ENCODE results near the gene FUT3.

Gene FUT3

GRCh38 chr19:5805462-5806132 is 45.7 kb downstream of the FUT3 start:
- no peaks in the 10 kb centered on the region for H3K27me3 ChIP-seq (ENCODE audit: low read length)
- H3F3A ChIP-seq (ENCODE audit: insufficient read depth), result no peaks in the 10 kb centered on the region
- no peak overlapping the region for H3K9ac ChIP-seq (ENCODE audit: low read length)
- H2AFZ ChIP-seq (ENCODE audit: low read depth, low read length, severe bottlenecking), result no peak overlapping the region
- no peak overlapping the region for H3K4me2 ChIP-seq (ENCODE audit: low read depth, low read length, poor library complexity, severe bottlenecking)
- TF ChIP-seq, protein P1, sequence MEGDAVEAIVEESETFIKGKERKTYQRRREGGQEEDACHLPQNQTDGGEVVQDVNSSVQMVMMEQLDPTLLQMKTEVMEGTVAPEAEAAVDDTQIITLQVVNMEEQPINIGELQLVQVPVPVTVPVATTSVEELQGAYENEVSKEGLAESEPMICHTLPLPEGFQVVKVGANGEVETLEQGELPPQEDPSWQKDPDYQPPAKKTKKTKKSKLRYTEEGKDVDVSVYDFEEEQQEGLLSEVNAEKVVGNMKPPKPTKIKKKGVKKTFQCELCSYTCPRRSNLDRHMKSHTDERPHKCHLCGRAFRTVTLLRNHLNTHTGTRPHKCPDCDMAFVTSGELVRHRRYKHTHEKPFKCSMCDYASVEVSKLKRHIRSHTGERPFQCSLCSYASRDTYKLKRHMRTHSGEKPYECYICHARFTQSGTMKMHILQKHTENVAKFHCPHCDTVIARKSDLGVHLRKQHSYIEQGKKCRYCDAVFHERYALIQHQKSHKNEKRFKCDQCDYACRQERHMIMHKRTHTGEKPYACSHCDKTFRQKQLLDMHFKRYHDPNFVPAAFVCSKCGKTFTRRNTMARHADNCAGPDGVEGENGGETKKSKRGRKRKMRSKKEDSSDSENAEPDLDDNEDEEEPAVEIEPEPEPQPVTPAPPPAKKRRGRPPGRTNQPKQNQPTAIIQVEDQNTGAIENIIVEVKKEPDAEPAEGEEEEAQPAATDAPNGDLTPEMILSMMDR (IDR thresholded peaks at IDR 0.05; ENCODE audit: insufficient read depth, low read length, poor library complexity, severe bottlenecking), result peak; percentile 41
- TF ChIP-seq EZH2phosphoT487 (conservative IDR thresholded peaks at IDR 0.05; ENCODE audit: low read length), result no peak
- no peak overlapping the region for H3K4me3 ChIP-seq (ENCODE audit: insufficient read depth, low read length, poor library complexity, severe bottlenecking)
- H3K9me3 ChIP-seq (ENCODE audit: insufficient read depth, low read length), result no peaks in the 10 kb centered on the region
- no peaks in the 10 kb centered on the region for H3K36me3 ChIP-seq (ENCODE audit: low read length)
- no peaks in the 10 kb centered on the region for H3K79me2 ChIP-seq (ENCODE audit: insufficient read depth, low read length)
- H3K9me2 ChIP-seq (replicated peaks; ENCODE audit: insufficient read depth, low read length), result no peaks in the 10 kb centered on the region
- H3K27ac ChIP-seq (ENCODE audit: low read depth, low read length), result no peak overlapping the region
- H4K20me1 ChIP-seq (ENCODE audit: low read depth, low read length), result no peaks in the 10 kb centered on the region

DNA sequence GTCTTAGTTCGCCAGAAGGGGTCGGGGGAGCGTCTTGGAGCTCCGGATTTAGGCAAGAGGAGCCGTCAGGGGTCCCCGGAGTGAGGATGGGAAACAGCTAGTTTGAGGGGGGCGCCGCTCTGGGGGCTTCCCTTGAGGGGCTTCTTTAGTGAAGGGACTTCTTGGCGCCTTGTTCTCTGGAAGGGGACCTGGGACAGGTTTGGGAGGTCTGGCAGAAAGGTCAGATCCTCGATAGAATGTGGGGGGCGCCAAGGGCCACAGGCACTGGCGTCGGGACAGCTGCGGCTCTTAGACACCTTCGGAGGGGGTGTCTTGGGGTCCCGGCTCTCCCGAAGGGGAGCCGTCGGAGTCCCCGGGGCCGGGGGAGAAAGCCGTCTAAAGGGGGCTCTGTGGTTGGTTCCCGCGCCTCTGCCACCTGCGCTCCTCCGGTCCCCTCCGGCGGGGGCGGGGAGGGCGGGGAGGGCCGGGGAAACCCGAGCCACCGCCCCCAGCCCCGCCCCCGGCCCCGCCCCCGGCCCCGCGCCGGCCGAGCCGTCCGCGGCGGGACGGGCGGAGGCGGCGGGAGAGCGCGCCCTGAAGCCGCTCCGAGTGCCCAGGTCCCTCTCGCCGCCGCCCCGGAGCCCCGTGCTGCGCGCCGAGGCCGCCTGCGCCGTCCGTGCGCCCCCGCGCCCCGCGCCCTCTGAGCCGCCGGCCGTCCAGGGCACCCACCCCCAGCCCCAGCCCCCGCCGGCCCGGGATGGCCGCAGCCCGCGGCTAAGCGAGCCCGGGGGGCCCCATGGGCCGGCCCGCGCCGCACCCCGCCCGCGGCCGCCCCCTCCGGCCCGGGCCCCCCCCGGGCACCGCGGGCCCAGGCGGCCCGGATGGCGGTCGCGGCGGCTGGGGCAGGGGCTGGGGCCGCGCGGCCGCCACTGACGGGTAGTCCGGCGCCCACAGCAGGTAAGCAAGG is 46.5 kb downstream of the FUT3 start, which contains the start of gene NRTN:
TSS of gene NRTN (plus strand) at position 552 of the 946 bp plus-strand sequence. CDS start 19,099 bp downstream, outside the sequence.
- Histone ChIP-seq H3F3A (ENCODE audit: insufficient read depth) (no peaks in the 10 kb centered on the region), H3K9me2 (replicated peaks; ENCODE audit: insufficient read depth, low read length) (no peaks in the 10 kb centered on the region), H3K27me3 (ENCODE audit: low read length) (no peaks in the 10 kb centered on the region), H2AFZ (ENCODE audit: low read depth, low read length, severe bottlenecking) (peak within 1 kb of the TSS; percentile 77), H3K4me3 (ENCODE audit: insufficient read depth, low read length, poor library complexity, severe bottlenecking) (peak within 1 kb of the TSS; percentile 47), H4K20me1 (ENCODE audit: low read depth, low read length) (no peaks in the 10 kb centered on the region), H3K36me3 (ENCODE audit: low read length) (no peaks in the 10 kb centered on the region), H3K27ac (ENCODE audit: low read depth, low read length) (no peak within 1 kb of the TSS), H3K9ac (ENCODE audit: low read length) (peak within 1 kb of the TSS; percentile 34), H3K4me2 (ENCODE audit: low read depth, low read length, poor library complexity, severe bottlenecking) (peak within 1 kb of the TSS; percentile 73), H3K79me2 (ENCODE audit: insufficient read depth, low read length) (no peaks in the 10 kb centered on the region), H3K9me3 (ENCODE audit: insufficient read depth, low read length) (no peaks in the 10 kb centered on the region)
- no peak for TF ChIP-seq EZH2phosphoT487 (conservative IDR thresholded peaks at IDR 0.05; ENCODE audit: low read length)
- TF ChIP-seq, protein P1 (IDR thresholded peaks at IDR 0.05; ENCODE audit: insufficient read depth, low read length, poor library complexity, severe bottlenecking), result no peak

DNA sequence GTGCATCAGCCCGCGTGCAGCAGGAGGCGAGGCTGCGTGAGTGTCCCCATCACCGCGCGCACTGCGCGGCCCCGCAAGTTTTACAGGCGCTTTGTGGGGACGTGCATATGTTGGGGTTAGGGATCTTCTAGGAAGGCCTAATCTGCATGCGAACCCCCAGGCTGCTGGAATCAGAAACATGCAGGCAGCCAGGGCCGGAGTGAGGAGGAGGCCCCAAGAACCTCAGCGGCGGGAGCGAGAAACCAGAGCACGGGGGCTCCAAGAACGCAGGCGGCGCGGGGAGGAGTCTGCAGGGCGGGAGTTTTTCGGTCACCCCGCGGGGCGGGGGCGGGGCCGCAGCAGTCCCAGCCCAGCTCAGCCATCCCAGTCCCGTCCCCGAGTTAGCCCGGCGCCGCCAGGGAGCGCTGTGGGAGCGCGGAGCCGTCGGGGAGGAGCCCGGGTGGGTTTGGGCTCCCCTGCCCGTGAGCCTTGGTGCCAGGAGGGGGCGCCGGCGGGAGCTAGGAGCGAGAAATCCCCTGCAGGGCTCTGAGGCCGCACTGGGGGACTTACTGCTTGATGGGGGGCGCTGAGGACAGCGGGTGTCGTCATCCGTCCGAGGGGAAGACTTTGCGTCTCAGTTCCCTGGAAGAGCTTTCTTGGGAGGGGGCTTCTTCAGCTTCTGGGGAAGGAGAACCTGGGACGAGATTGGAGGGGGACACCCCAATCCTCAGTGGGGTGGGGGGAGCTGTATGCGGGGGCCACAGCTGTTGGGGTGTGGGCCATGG is 47.3 kb downstream of the FUT3 start:
- Histone ChIP-seq H3K9ac (ENCODE audit: low read length) (peak overlapping the region; percentile 34), H2AFZ (ENCODE audit: low read depth, low read length, severe bottlenecking) (peak overlapping the region; percentile 77)
- TF ChIP-seq, protein P1 (IDR thresholded peaks at IDR 0.05; ENCODE audit: insufficient read depth, low read length, poor library complexity, severe bottlenecking), result peak; percentile 96
- TF ChIP-seq EZH2phosphoT487 (conservative IDR thresholded peaks at IDR 0.05; ENCODE audit: low read length), result no peak

More for the DNA sequence above, 47.3 kb downstream of the FUT3 start:
- Histone ChIP-seq H3K79me2 (ENCODE audit: insufficient read depth, low read length) (no peaks in the 10 kb centered on the region), H3K27me3 (ENCODE audit: low read length) (no peaks in the 10 kb centered on the region), H3F3A (ENCODE audit: insufficient read depth) (no peaks in the 10 kb centered on the region), H3K27ac (ENCODE audit: low read depth, low read length) (no peak overlapping the region), H3K9me3 (ENCODE audit: insufficient read depth, low read length) (no peaks in the 10 kb centered on the region), H3K4me2 (ENCODE audit: low read depth, low read length, poor library complexity, severe bottlenecking) (peak overlapping the region; percentile 73), H3K4me3 (ENCODE audit: insufficient read depth, low read length, poor library complexity, severe bottlenecking) (peak overlapping the region; percentile 47), H3K9me2 (replicated peaks; ENCODE audit: insufficient read depth, low read length) (no peaks in the 10 kb centered on the region), H3K36me3 (ENCODE audit: low read length) (no peaks in the 10 kb centered on the region), H4K20me1 (ENCODE audit: low read depth, low read length) (no peaks in the 10 kb centered on the region)

Measured in SU-DHL-6 (cell line).